HEK293 (cell line): ENCODE results near the gene DRC1.

Experiments used
- CTCF ChIA-PET: fragments of 350-600 bp; formaldehyde crosslinking; extraction: SDS; loops from one replicate; lab custom pipeline; 2021; ENCODE audit warnings: antibody characterized with exemption; lab: Yijun Ruan, JAX
- POLR2A ChIA-PET: fragments of 300-600 bp; formaldehyde crosslinking; extraction: SDS; loops from one replicate; lab custom pipeline; 2020; ENCODE audit warnings: antibody characterized with exemption, inconsistent platforms; lab: Yijun Ruan, JAX
- H3K27ac ChIP-seq: fragments of 200-500 bp; sonication (Bioruptor generic); 2 replicates; pipeline ENCODE4 v1.5.1; 2014; ENCODE audit warnings: low read depth, low read length, control low read depth, inconsistent platforms; ENCODE audit errors: extremely low read depth
- H3K36me3 ChIP-seq, 2 experiments: fragments of 200-500 bp in 1 of 2; sonication (Bioruptor generic) in 1 of 2; 1 replicate in 1 of 2; 2 replicates in 1 of 2; pipeline ENCODE4 v1.5.1; 2014 to 2017; ENCODE audit warnings: inconsistent platforms in 2 of 2, low read length in 2 of 2; ENCODE audit not compliant: control insufficient read depth in 2 of 2, insufficient read depth in 1 of 2
- H3K4me1 ChIP-seq: fragments of 200-500 bp; sonication (Bioruptor generic); 2 replicates; pipeline ENCODE4 v1.5.1; 2014; ENCODE audit warnings: mild to moderate bottlenecking, low read length, inconsistent platforms; ENCODE audit not compliant: control insufficient read depth, insufficient read depth
- H3K4me3 ChIP-seq: 2 replicates; pipeline ENCODE4 v1.5.1; 2011; ENCODE audit warnings: low read depth, mild to moderate bottlenecking, control low read depth, low read length, moderate library complexity
- H3K9me3 ChIP-seq: fragments of 200-500 bp; sonication (Bioruptor generic); 2 replicates; pipeline ENCODE4 v1.5.1; 2014; ENCODE audit warnings: low read depth, low read length, inconsistent platforms; ENCODE audit not compliant: control insufficient read depth, insufficient read depth
- KLF7 ChIP-seq: fragments of 450-650 bp; formaldehyde crosslinking; IDR thresholded peaks from 2 replicates; pipeline ENCODE4 v1.5.1; 2016; ENCODE audit warnings: missing biosample characterization, missing genetic modification characterization, borderline replicate concordance
- MZF1 ChIP-seq: fragments of 450-650 bp; formaldehyde crosslinking; IDR thresholded peaks from 2 replicates; pipeline ENCODE4 v1.5.1; 2017; ENCODE audit warnings: missing biosample characterization, missing genetic modification characterization, borderline replicate concordance
- PRDM6 ChIP-seq: fragments of 450-650 bp; formaldehyde crosslinking; IDR thresholded peaks from 2 replicates; pipeline ENCODE4 v1.5.1; 2017; ENCODE audit warnings: missing biosample characterization, missing genetic modification characterization
- SCRT1 ChIP-seq: fragments of 450-650 bp; formaldehyde crosslinking; IDR thresholded peaks from 2 replicates; pipeline ENCODE4 v1.5.1; 2016; ENCODE audit warnings: missing biosample characterization, missing genetic modification characterization, borderline replicate concordance
- TCF7L2 ChIP-seq: IDR thresholded peaks from 2 replicates; pipeline ENCODE4 v1.6.1; 2011; ENCODE audit warnings: low read depth, mild to moderate bottlenecking, inconsistent platforms, low read length, moderate library complexity, borderline replicate concordance
- TSHZ1 ChIP-seq: fragments of 450-650 bp; formaldehyde crosslinking; IDR thresholded peaks from 2 replicates; pipeline ENCODE4 v1.5.1; 2016; ENCODE audit warnings: missing biosample characterization, missing genetic modification characterization, borderline replicate concordance
- ZBTB49 ChIP-seq: fragments of 450-650 bp; formaldehyde crosslinking; IDR thresholded peaks from 2 replicates; pipeline ENCODE4 v1.5.1; 2016; ENCODE audit warnings: missing biosample characterization, missing genetic modification characterization, low read depth
- ZFP37 ChIP-seq: fragments of 450-650 bp; formaldehyde crosslinking; IDR thresholded peaks from 2 replicates; pipeline ENCODE4 v1.5.1; 2016; ENCODE audit warnings: missing biosample characterization, missing genetic modification characterization
- ZNF146 ChIP-seq: fragments of 450-650 bp; formaldehyde crosslinking; IDR thresholded peaks from 2 replicates; pipeline ENCODE4 v1.5.1; 2016; ENCODE audit warnings: missing biosample characterization, missing genetic modification characterization
- ZNF2 ChIP-seq: fragments of 450-650 bp; formaldehyde crosslinking; IDR thresholded peaks from 2 replicates; pipeline ENCODE4 v1.5.1; 2016; ENCODE audit warnings: missing biosample characterization, missing genetic modification characterization
- ZNF404 ChIP-seq: fragments of 450-650 bp; formaldehyde crosslinking; IDR thresholded peaks from 2 replicates; pipeline ENCODE4 v1.5.1; 2017; ENCODE audit warnings: missing biosample characterization, missing genetic modification characterization
- ZNF513 ChIP-seq: fragments of 450-650 bp; IDR thresholded peaks from 2 replicates; pipeline ENCODE4 v1.5.1; 2018; ENCODE audit warnings: missing biosample characterization, missing genetic modification characterization
- ZNF514 ChIP-seq: fragments of 450-650 bp; formaldehyde crosslinking; IDR thresholded peaks from 2 replicates; pipeline ENCODE4 v1.5.1; 2016; ENCODE audit warnings: missing biosample characterization, missing genetic modification characterization
- ZNF677 ChIP-seq: fragments of 450-650 bp; IDR thresholded peaks from 2 replicates; pipeline ENCODE4 v1.5.0; 2018; ENCODE audit warnings: missing biosample characterization, mild to moderate bottlenecking, missing genetic modification characterization, moderate library complexity
- ZNF692 ChIP-seq: fragments of 450-650 bp; formaldehyde crosslinking; IDR thresholded peaks from 2 replicates; pipeline ENCODE4 v1.5.1; 2016; ENCODE audit warnings: missing biosample characterization, missing genetic modification characterization
- ZNF701 ChIP-seq: fragments of 450-650 bp; formaldehyde crosslinking; IDR thresholded peaks from 2 replicates; pipeline ENCODE4 v1.5.1; 2016; ENCODE audit warnings: missing biosample characterization, missing genetic modification characterization
- ZNF785 ChIP-seq: fragments of 450-650 bp; formaldehyde crosslinking; IDR thresholded peaks from 2 replicates; pipeline ENCODE4 v1.5.1; 2016; ENCODE audit warnings: missing biosample characterization, missing genetic modification characterization
- ZNF792 ChIP-seq: fragments of 450-650 bp; formaldehyde crosslinking; IDR thresholded peaks from 2 replicates; pipeline ENCODE4 v1.5.1; 2016; ENCODE audit warnings: missing biosample characterization, missing genetic modification characterization

Gene DRC1

GRCh38 chr2:26480566-26481423 lies 79.1 kb downstream of the DRC1 start (continued):
- no peak for TF ChIP-seq TSHZ1
- no peak for TF ChIP-seq ZNF701 (tag by site-specific recombination)
- TF ChIP-seq, all 188 proteins: peak for 0

GRCh38 chr2:26481706-26482105 lies 80.0 kb downstream of the DRC1 start:
- ChIA-PET POLR2A (no interaction called here), CTCF (interaction anchor here (0.6 to 1.0 kb wide), 2 partner anchors 165 to 264 kb away, joined by 3 to 5 read pairs; no protein-coding TSS in a partner anchor)
- H3K9me3 ChIP-seq = no peaks in the 10 kb centered on the region
- H3K4me3 ChIP-seq = no peak overlapping the region
- H3K27ac ChIP-seq = no peak overlapping the region
- no peaks in the 10 kb centered on the region for H3K36me3 ChIP-seq
- no peaks in the 10 kb centered on the region for H3K4me1 ChIP-seq
- TF ChIP-seq ZNF785 (no peak), ZNF514 (tag by site-specific recombination) (no peak), KLF7 (no peak), ZNF2 (no peak), ZBTB49 (tag by site-specific recombination) (no peak), ZNF146 (no peak), ZNF792 (no peak), PRDM6 (tag by site-specific recombination) (no peak), TSHZ1 (no peak), TCF7L2 (no peak), ZFP37 (no peak), ZNF692 (tag by site-specific recombination) (no peak), SCRT1 (tag by site-specific recombination) (no peak), MZF1 (tag by site-specific recombination) (no peak), ZNF513 (tag by site-specific recombination) (no peak), ZNF404 (tag by site-specific recombination) (no peak), ZNF677 (no peak)
